ENCODE measurements around the gene KANK2. TPM values are rescaled to one million over a fixed set of nuclear protein-coding genes. Genes with fewer than 3 reads are reported as not detected.

KANK2 gene
- total and polyA plus RNA-seq, 2 of the 13 experiments (the other 11 are each of a cell fraction or from before 2014, with no cell fraction given): 5.7 to 12.9 TPM

- TF ChIP-seq DRAP1 (CRISPR knock-in tag; IDR thresholded peaks at IDR 0.05) (0 out of 2 replicates have a peak, but pooled peaks have one; percentile 7), FOXK2 (IDR thresholded peaks at IDR 0.05) (no peak), CREB1 (IDR thresholded peaks at IDR 0.05) (no peak), CREB1 (CRISPR knock-in tag; IDR thresholded peaks at IDR 0.05) (no peak), KDM1A (CRISPR knock-in tag; IDR thresholded peaks at IDR 0.05) (no peak), SP4 (CRISPR knock-in tag; IDR thresholded peaks at IDR 0.05) (no peak), ZBTB20 (CRISPR knock-in tag; IDR thresholded peaks at IDR 0.05; ENCODE audit: borderline replicate concordance, low read depth) (no peak)
Observed at GRCh38 chr19:11138601-11139300, 58.6 kb downstream of the KANK2 start (continued).

GRCh38 chr19:11137542-11138384 is 59.6 kb downstream of the KANK2 start:
- BruUV-seq (replicated peaks): no TSS peak
- ATAC-seq: peak; percentile 50
- Histone ChIP-seq H2AFZ (ENCODE audit: low read length) (no peak overlapping the region), H3K4me3 (replicated peaks in 1 of 3; ENCODE audit: insufficient read depth in 1 of 3, low read depth in 2 of 3, low read length in 3 of 3) (peak overlapping the region; percentile 50 to 71 (median 59)), H3K27me3 (ENCODE audit: control insufficient read depth in 1 of 2, insufficient read depth in 2 of 2, low read length in 2 of 2) (no peaks in the 10 kb centered on the region; a peak in 1 of 5 replicates), H4K20me1 (ENCODE audit: insufficient read depth, low read length) (peaks cover 9% of the 10 kb centered on the region; the same call in 1 of the 2 replicates), H3K9ac (ENCODE audit: insufficient read depth, low read depth, low read length) (peak overlapping the region; percentile 6; the same call in 1 of the 2 replicates), H3K79me2 (ENCODE audit: insufficient read depth, low read length) (no peaks in the 10 kb centered on the region), H3K36me3 (replicated peaks in 1 of 2; ENCODE audit: control insufficient read depth in 1 of 2, insufficient read depth in 2 of 2, low read length in 2 of 2) (no peaks in the 10 kb centered on the region), H3K27ac (ENCODE audit: extremely low read length, insufficient read depth, low read length) (no peak overlapping the region), H3K9me3 (ENCODE audit: low read length) (no peaks in the 10 kb centered on the region), H3K4me1 (ENCODE audit: insufficient read depth, low read length) (peaks cover 54% of the 10 kb centered on the region), H3K4me2 (ENCODE audit: low read depth, low read length) (peak overlapping the region; percentile 85)
- WGBS (ENCODE audit: low lambda C conversion rate): 2% methylated on average over 23 of the region's 28 CpGs
- in situ Hi-C loops (cut with HindIII; ENCODE audit: extremely low pct_ligation_motif_present, low pct_unique_long_range_greater_than_20kb) (loop anchor here (5.0 kb wide), 1 partner anchor 65 kb away; no protein-coding TSS in a partner anchor), intact Hi-C loops (cut with micrococcal nuclease; ENCODE audit: unreplicated experiment) (loop anchor here (1.0 kb wide), 1 partner anchor 67 kb away; no protein-coding TSS in a partner anchor)
- DNase-seq (ENCODE audit: low spot score): peak; percentile 75
- ChIA-PET POLR2A (interaction anchor here (1.6 to 2.0 kb wide), 4 partner anchors 8 to 99 kb away, joined by 3 to 12 read pairs (median 7); no protein-coding TSS in a partner anchor), CTCF (ENCODE audit: low intra/inter-chr PET ratio, low total read pairs) (interaction anchor here (1.1 to 3.4 kb wide), 2 partner anchors 12 to 66 kb away, joined by 3 to 53 read pairs; no protein-coding TSS in a partner anchor)
- peak; percentile 64 for FAIRE-seq
- no peak for TF ChIP-seq ZNF550 (CRISPR knock-in tag; IDR thresholded peaks at IDR 0.05; ENCODE audit: borderline replicate concordance)
- no peak for TF ChIP-seq ZNF234 (CRISPR knock-in tag; conservative IDR thresholded peaks at IDR 0.05)
- no peak for TF ChIP-seq ZNF331 (CRISPR knock-in tag; IDR thresholded peaks at IDR 0.05)
- no peak for TF ChIP-seq MXD4 (CRISPR knock-in tag; IDR thresholded peaks at IDR 0.05)
- TF ChIP-seq KLF13 (CRISPR knock-in tag; IDR thresholded peaks at IDR 0.05): no peak
- TF ChIP-seq CBX5 (CRISPR knock-in tag; IDR thresholded peaks at IDR 0.05; ENCODE audit: borderline replicate concordance): no peak
- no peak for TF ChIP-seq CENPT (CRISPR knock-in tag; IDR thresholded peaks at IDR 0.05; ENCODE audit: low read depth)
- no peak for TF ChIP-seq FOXA3 (CRISPR knock-in tag; IDR thresholded peaks at IDR 0.05)
- TF ChIP-seq SIX4 (CRISPR knock-in tag; IDR thresholded peaks at IDR 0.05): no peak
- TF ChIP-seq ZNF563 (CRISPR knock-in tag; IDR thresholded peaks at IDR 0.05): no peak
- TF ChIP-seq ZNF326 (CRISPR knock-in tag; IDR thresholded peaks at IDR 0.05; ENCODE audit: borderline replicate concordance): no peak
- TF ChIP-seq STAG1 (CRISPR knock-in tag; IDR thresholded peaks at IDR 0.05): peak; percentile 92
- TF ChIP-seq ZNF781 (CRISPR knock-in tag; IDR thresholded peaks at IDR 0.05; ENCODE audit: borderline replicate concordance, not compliant biosample characterization): no peak
- no peak for TF ChIP-seq PRPF4 (IDR thresholded peaks at IDR 0.05; ENCODE audit: low read depth, low read length, poor library complexity, severe bottlenecking)

Data from HepG2 (cell line).